OCI-LY1 (cell line): ENCODE measurements around the gene ITPKC.

Source experiments
- EZH2 ChIP-seq: fragments of 200-600 bp; sonication (generic), shearing (Covaris generic); IDR thresholded peaks from 2 replicates; pipeline ENCODE4 v1.8.0; 2017; ENCODE audit warnings: borderline replicate concordance, mixed run types, mild to moderate bottlenecking, antibody characterized with exemption, low read length, moderate library complexity, mixed read lengths
- TF ChIP-seq, protein P1 (sequence below): fragments of 200-600 bp; sonication (generic), shearing (Covaris generic); IDR thresholded peaks from 2 replicates; pipeline ENCODE4 v1.5.1; 2017; ENCODE audit warnings: mild to moderate bottlenecking, antibody characterized with exemption, low read length, moderate library complexity, mixed read lengths

DNA sequence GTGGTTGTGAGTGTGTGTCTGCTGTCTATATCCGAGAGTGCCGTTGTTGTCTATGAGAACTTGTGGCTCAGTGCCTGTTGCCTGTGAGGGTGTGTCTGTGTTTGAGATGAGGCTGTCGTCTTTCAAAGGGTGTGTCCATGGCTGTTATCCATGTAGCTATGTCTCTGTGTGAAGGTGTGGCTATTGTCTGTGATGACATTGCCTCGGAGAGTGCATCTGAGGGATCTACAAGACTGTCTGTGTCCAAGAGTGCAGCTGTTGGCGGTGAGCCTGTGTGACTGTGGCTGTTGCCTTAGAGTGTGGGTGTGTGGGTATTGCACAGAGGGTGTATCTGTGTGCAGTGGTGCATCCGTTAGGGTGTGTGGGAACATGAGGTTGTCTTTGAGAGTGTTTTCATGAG, 31.3 kb upstream of the ITPKC start:
- TF ChIP-seq, protein P1, sequence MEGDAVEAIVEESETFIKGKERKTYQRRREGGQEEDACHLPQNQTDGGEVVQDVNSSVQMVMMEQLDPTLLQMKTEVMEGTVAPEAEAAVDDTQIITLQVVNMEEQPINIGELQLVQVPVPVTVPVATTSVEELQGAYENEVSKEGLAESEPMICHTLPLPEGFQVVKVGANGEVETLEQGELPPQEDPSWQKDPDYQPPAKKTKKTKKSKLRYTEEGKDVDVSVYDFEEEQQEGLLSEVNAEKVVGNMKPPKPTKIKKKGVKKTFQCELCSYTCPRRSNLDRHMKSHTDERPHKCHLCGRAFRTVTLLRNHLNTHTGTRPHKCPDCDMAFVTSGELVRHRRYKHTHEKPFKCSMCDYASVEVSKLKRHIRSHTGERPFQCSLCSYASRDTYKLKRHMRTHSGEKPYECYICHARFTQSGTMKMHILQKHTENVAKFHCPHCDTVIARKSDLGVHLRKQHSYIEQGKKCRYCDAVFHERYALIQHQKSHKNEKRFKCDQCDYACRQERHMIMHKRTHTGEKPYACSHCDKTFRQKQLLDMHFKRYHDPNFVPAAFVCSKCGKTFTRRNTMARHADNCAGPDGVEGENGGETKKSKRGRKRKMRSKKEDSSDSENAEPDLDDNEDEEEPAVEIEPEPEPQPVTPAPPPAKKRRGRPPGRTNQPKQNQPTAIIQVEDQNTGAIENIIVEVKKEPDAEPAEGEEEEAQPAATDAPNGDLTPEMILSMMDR, result no peak
- TF ChIP-seq EZH2, result no peak
